HepG2 (cell line): ENCODE data around the gene TOM1L2. TPM values are rescaled to one million over a fixed set of nuclear protein-coding genes. Genes with fewer than 3 reads are reported as not detected.
A peak's percentile ranks its signal among the peaks of the same experiment; 100 is the strongest.

ENCODE experiments used
- CCDC6 ChIP-seq: sonication (generic); formaldehyde crosslinking; IDR thresholded peaks from 2 replicates; pipeline ENCODE4 v1.8.1; 2022; ENCODE audit warnings: mild to moderate bottlenecking, missing genetic modification reagents, moderate library complexity
- FOXA3 ChIP-seq: IDR thresholded peaks from 2 replicates; pipeline ENCODE4 v1.6.1; 2016; ENCODE audit warnings: missing genetic modification reagents, missing compliant biosample characterization
- GLI4 ChIP-seq: sonication (generic); formaldehyde crosslinking; IDR thresholded peaks from 2 replicates; pipeline ENCODE4 v1.5.1; 2020; ENCODE audit warnings: missing genetic modification reagents, mild to moderate bottlenecking, moderate library complexity, borderline replicate concordance
- KLF13 ChIP-seq: sonication (generic); formaldehyde crosslinking; IDR thresholded peaks from 2 replicates; pipeline ENCODE4 v1.4.0; 2020; ENCODE audit warnings: mild to moderate bottlenecking, missing genetic modification reagents
- LCORL ChIP-seq, 2 experiments: fragments of 450-650 bp in 1 of 2; sonication (generic) in 1 of 2; formaldehyde crosslinking in 1 of 2; IDR thresholded peaks; 2 replicates each; pipeline versions ENCODE4 v1.5.0 to v1.6.1; 2017 to 2020; ENCODE audit warnings: antibody characterized with exemption in 1 of 2, missing genetic modification reagents in 1 of 2
- MAF1 ChIP-seq: sonication (generic); formaldehyde crosslinking; IDR thresholded peaks from 2 replicates; pipeline ENCODE4 v1.5.0; 2020; ENCODE audit warnings: missing genetic modification reagents, borderline replicate concordance
- NFATC3 ChIP-seq: sonication (generic); formaldehyde crosslinking; IDR thresholded peaks from 2 replicates; pipeline ENCODE4 v1.5.1; 2020; ENCODE audit warnings: mild to moderate bottlenecking, missing genetic modification reagents
- RCOR2 ChIP-seq: IDR thresholded peaks from 2 replicates; pipeline ENCODE4 v1.6.1; 2016; ENCODE audit warnings: missing biosample characterization, missing genetic modification reagents
- SALL2 ChIP-seq: sonication (generic); formaldehyde crosslinking; IDR thresholded peaks from 2 replicates; pipeline ENCODE4 v1.8.1; 2023; ENCODE audit warnings: mild to moderate bottlenecking, missing genetic modification reagents, inconsistent platforms
- SIN3A ChIP-seq: IDR thresholded peaks from 2 replicates; pipeline ENCODE4 v1.6.1; 2011; ENCODE audit warnings: low read depth, mild to moderate bottlenecking, control low read depth, low read length, borderline replicate concordance
- TBP ChIP-seq: sonication (generic); formaldehyde crosslinking; IDR thresholded peaks from 2 replicates; pipeline ENCODE4 v1.5.0; 2020; ENCODE audit warnings: missing genetic modification reagents
- ZNF260 ChIP-seq: sonication (generic); formaldehyde crosslinking; IDR thresholded peaks from 2 replicates; pipeline ENCODE4 v1.4.0; 2020; ENCODE audit warnings: missing genetic modification reagents, low read depth, mild to moderate bottlenecking, borderline replicate concordance
- ZNF350 ChIP-seq: sonication (generic); formaldehyde crosslinking; IDR thresholded peaks from 2 replicates; pipeline ENCODE4 v1.4.0; 2020; ENCODE audit warnings: mild to moderate bottlenecking, low read depth, missing genetic modification reagents, borderline replicate concordance
- ZNF354B ChIP-seq: sonication (generic); formaldehyde crosslinking; IDR thresholded peaks from 2 replicates; pipeline ENCODE4 v1.8.0; 2022; ENCODE audit warnings: mild to moderate bottlenecking, missing genetic modification reagents
- ZNF563 ChIP-seq: sonication (generic); formaldehyde crosslinking; IDR thresholded peaks from 2 replicates; pipeline ENCODE4 v1.8.0; 2022; ENCODE audit warnings: mild to moderate bottlenecking, moderate library complexity, missing genetic modification reagents
- ZNF670 ChIP-seq: sonication (generic); formaldehyde crosslinking; IDR thresholded peaks from 2 replicates; pipeline ENCODE4 v1.8.0; 2022; ENCODE audit warnings: mild to moderate bottlenecking, missing genetic modification reagents, borderline replicate concordance
- ZNF749 ChIP-seq: sonication (generic); formaldehyde crosslinking; IDR thresholded peaks from 2 replicates; pipeline ENCODE4 v1.8.0; 2022; ENCODE audit warnings: mild to moderate bottlenecking, missing genetic modification reagents, moderate library complexity, borderline replicate concordance
- polyA plus RNA-seq, 8 experiments: library from polyadenylated mRNA; depleted of rRNA in 3 of 8; stranded (reverse) in 7 of 8; unstranded in 1 of 8; fragments of >200 nt; fragmentation: Illumina TruSeq in 4 of 8; extraction: Trizol in 4 of 8; gene quantifications; 2 replicates each; pipeline versions ENCODE4 v1.2.1 to v1.2.3, GENCODE V29; 2011 to 2016; ENCODE audit warnings: low read depth in 4 of 8, missing spikeins in 1 of 8, mixed read lengths in 1 of 8; ENCODE audit not compliant: insufficient read depth in 1 of 8
- total RNA-seq, 5 experiments: library from RNA; depleted of rRNA; stranded (reverse); fragments of >200 nt; fragmentation: Illumina TruSeq; extraction: Trizol; gene quantifications; 2 replicates each; pipeline ENCODE4 v1.2.3, GENCODE V29; 2016; ENCODE audit warnings: low read depth in 1 of 5
- TF ChIP-seq, protein P1 (sequence below): sonication (generic); formaldehyde crosslinking; IDR thresholded peaks from 2 replicates; pipeline ENCODE4 v1.4.0; 2020; ENCODE audit warnings: missing genetic modification reagents
- TF ChIP-seq, protein P2 (sequence below): sonication (generic); formaldehyde crosslinking; IDR thresholded peaks from 2 replicates; pipeline ENCODE4 v1.5.1; 2020; ENCODE audit warnings: mild to moderate bottlenecking, moderate library complexity, missing genetic modification reagents
- TF ChIP-seq, protein P3 (sequence below): sonication (generic); formaldehyde crosslinking; IDR thresholded peaks from 2 replicates; pipeline ENCODE4 v1.9.0; 2021; ENCODE audit warnings: missing genetic modification reagents, mild to moderate bottlenecking, borderline replicate concordance
- TF ChIP-seq, protein P4 (sequence below): IDR thresholded peaks from 2 replicates; pipeline ENCODE4 v1.6.1; 2016
- TF ChIP-seq, protein P5 (sequence below): sonication (generic); formaldehyde crosslinking; IDR thresholded peaks from 2 replicates; pipeline ENCODE4 v1.5.0; 2020; ENCODE audit warnings: missing genetic modification reagents, mild to moderate bottlenecking, borderline replicate concordance
- TF ChIP-seq, protein P6 (sequence below): sonication (generic); formaldehyde crosslinking; IDR thresholded peaks from 2 replicates; pipeline ENCODE4 v1.4.0; 2020; ENCODE audit warnings: missing genetic modification reagents

The TOM1L2 gene
- total and polyA plus RNA-seq, 2 of the 13 experiments (the other 11 are each of a cell fraction or from before 2014, with no cell fraction given), result 4.7 to 7.4 TPM

DNA sequence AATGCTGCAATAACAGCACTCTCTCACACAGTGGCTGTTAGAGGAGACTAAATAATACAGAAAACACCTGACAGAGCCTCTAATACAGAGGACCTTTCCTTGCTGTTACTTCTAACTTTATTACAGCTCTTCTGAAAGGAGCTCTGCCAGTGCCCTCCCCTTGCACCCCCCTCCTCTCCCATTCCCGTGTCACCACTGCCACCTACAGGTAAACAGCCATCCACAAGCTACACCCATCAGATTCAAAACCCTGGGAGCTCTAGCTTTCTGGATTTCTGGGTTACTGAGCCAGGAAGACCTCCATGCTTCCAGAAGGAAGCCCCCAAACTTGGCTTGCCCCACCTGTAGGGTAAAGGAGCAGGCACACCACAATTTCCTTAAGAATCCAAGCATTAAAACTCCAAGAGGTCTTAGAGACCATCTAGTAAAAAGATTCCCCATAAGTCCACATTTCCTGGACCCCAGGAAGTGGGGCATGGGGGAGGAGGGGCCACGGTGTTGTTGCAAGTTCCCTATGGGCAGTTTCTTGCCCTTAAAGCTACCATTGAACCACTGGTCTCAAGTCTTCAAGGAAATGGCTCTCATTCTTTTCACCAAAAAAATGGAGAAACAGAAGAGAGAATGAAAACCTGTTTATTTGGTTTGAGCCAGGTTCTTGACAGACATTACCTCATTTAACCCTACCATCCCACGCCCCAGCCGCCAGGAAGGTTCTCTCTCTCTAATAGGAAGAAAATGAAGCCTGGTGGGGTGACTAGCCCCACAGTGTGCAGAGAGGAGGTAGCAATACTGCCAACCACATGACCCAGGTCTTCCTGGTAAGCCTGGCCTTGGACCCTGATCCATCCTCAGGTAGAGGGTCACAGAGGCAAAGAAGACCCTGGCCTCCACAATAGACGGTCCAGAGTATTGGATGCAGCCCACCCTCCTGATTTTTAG, 52.8 kb downstream of the TOM1L2 start (continued):
- TF ChIP-seq, protein P1, sequence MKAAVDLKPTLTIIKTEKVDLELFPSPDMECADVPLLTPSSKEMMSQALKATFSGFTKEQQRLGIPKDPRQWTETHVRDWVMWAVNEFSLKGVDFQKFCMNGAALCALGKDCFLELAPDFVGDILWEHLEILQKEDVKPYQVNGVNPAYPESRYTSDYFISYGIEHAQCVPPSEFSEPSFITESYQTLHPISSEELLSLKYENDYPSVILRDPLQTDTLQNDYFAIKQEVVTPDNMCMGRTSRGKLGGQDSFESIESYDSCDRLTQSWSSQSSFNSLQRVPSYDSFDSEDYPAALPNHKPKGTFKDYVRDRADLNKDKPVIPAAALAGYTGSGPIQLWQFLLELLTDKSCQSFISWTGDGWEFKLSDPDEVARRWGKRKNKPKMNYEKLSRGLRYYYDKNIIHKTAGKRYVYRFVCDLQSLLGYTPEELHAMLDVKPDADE (CRISPR knock-in tag), result no peak
- TF ChIP-seq ZNF350, result no peak
- no peak for TF ChIP-seq RCOR2
- TF ChIP-seq FOXA3 (CRISPR knock-in tag), result 0 out of 2 replicates have a peak, but pooled peaks have one; percentile 14
- TF ChIP-seq GLI4 (CRISPR knock-in tag), result 0 out of 2 replicates have a peak, but pooled peaks have one; percentile 63
- TF ChIP-seq, protein P2, sequence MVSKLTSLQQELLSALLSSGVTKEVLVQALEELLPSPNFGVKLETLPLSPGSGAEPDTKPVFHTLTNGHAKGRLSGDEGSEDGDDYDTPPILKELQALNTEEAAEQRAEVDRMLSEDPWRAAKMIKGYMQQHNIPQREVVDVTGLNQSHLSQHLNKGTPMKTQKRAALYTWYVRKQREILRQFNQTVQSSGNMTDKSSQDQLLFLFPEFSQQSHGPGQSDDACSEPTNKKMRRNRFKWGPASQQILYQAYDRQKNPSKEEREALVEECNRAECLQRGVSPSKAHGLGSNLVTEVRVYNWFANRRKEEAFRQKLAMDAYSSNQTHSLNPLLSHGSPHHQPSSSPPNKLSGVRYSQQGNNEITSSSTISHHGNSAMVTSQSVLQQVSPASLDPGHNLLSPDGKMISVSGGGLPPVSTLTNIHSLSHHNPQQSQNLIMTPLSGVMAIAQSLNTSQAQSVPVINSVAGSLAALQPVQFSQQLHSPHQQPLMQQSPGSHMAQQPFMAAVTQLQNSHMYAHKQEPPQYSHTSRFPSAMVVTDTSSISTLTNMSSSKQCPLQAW (CRISPR knock-in tag), result peak; percentile 18; the same call in 1 of the 2 replicates
- TF ChIP-seq SALL2 (CRISPR knock-in tag), result no peak
- no peak for TF ChIP-seq ZNF260 (CRISPR knock-in tag)
- TF ChIP-seq, protein P3, sequence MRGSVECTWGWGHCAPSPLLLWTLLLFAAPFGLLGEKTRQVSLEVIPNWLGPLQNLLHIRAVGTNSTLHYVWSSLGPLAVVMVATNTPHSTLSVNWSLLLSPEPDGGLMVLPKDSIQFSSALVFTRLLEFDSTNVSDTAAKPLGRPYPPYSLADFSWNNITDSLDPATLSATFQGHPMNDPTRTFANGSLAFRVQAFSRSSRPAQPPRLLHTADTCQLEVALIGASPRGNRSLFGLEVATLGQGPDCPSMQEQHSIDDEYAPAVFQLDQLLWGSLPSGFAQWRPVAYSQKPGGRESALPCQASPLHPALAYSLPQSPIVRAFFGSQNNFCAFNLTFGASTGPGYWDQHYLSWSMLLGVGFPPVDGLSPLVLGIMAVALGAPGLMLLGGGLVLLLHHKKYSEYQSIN, result no peak
- TF ChIP-seq ZNF354B, result no peak
- TF ChIP-seq, protein P4, sequence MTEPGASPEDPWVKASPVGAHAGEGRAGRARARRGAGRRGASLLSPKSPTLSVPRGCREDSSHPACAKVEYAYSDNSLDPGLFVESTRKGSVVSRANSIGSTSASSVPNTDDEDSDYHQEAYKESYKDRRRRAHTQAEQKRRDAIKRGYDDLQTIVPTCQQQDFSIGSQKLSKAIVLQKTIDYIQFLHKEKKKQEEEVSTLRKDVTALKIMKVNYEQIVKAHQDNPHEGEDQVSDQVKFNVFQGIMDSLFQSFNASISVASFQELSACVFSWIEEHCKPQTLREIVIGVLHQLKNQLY, result no peak
- no peak for TF ChIP-seq CCDC6 (CRISPR knock-in tag)
- TF ChIP-seq ZNF670 (CRISPR knock-in tag), result no peak
- no peak for TF ChIP-seq ZNF749 (CRISPR knock-in tag)
- TF ChIP-seq SIN3A, result no peak
- TF ChIP-seq LCORL (IDR thresholded peaks at IDR 0.05), result no peak
- TF ChIP-seq LCORL (CRISPR knock-in tag; IDR thresholded peaks at IDR 0.05), result peak; percentile 22; the same call in 1 of the 2 replicates
- no peak for TF ChIP-seq TBP
- TF ChIP-seq, protein P5, sequence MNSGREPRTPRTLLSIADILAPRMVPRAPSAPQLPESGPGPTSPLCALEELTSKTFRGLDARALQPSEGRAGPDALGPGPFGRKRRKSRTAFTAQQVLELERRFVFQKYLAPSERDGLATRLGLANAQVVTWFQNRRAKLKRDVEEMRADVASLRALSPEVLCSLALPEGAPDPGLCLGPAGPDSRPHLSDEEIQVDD (CRISPR knock-in tag), result no peak
- TF ChIP-seq NFATC3, result 0 out of 2 replicates have a peak, but pooled peaks have one; percentile 25
- no peak for TF ChIP-seq KLF13 (CRISPR knock-in tag)
- 0 out of 2 replicates have a peak, but pooled peaks have one; percentile 35 for TF ChIP-seq ZNF563 (CRISPR knock-in tag)
- no peak for TF ChIP-seq MAF1 (CRISPR knock-in tag)
- TF ChIP-seq, protein P6, sequence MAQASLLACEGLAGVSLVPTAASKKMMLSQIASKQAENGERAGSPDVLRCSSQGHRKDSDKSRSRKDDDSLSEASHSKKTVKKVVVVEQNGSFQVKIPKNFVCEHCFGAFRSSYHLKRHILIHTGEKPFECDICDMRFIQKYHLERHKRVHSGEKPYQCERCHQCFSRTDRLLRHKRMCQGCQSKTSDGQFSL (CRISPR knock-in tag), result peak; percentile 99
